MV-4-11 (cell line): ENCODE data around the gene PSMA7.

Source experiments
- DNase-seq: peaks from one replicate; lab custom pipeline; 2025; lab: John Stamatoyannopoulos, UW

Gene PSMA7

DNA sequence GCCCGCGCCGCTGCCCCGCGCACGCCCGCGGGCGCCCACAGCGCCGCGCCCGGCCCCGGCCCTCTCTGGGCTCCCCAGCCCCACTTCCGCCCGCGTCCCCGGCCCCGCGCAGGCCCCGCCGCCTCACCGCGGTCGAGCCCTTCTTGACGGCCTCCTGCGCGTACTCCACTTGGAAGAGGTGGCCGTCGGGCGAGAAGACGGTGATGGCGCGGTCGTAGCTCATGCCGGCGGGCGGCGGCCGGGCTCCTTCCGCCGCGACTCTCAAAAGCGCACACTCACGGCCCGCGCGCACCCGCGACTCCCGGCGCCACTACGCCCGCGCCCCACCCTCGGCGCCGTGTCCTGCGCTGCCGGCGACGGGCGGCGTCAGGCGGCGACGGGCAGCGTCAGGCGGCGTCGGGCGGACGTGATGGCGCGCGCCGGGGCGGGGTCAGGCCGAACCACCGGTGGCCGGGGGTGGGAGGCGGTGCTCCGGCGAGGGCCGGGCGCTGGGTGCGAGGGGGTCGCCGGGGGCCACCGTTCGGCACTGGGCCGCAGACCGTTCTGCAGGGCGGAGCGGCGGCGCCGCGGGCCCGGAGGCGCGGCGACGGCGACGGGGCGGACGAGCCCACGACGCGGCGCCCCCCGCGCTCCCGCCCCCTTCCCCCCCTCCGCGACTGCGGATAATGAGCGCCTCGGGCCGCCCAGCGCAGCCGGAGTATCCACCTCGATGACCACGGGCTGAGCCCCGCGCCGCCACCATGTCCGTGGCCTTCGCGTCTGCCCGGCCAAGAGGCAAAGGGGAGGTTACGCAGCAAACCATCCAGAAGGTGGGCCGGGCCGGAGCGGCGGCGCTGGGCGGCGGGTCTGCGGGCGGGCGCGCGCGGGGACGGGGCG is at the start of gene PSMA7, which contains the start of gene SS18L1:
Gene PSMA7, minus strand, starts transcription at position 314 of the 876 bp plus-strand sequence. Its CDS starts 91 bp downstream, at position 223.
Gene SS18L1, plus strand, starts transcription at position 689 of the 876 bp plus-strand sequence. Its CDS starts 52 bp downstream, at position 741.
- DNase-seq: peak; percentile 71

DNA sequence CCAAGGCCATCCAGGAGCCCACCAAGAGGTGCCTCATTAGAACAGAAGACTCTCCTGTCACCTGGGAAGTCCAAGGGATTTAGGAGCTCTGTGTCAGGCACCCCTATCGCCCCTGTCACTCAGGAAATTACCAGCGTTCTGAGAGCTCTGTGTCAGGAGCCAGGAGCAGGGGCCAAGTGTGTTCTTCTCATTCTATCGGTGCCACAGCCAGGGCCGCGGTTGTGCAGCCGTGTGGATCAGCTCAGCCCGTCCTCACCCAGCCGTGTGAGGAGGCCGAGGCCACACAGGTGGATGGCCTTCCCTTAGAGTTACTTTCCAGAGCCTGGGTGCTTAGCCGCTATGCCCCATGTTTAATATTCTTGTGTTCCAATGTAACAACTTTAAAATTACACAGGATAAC is 49.4 kb upstream of the PSMA7 start:
- DNase-seq: no peak

DNA sequence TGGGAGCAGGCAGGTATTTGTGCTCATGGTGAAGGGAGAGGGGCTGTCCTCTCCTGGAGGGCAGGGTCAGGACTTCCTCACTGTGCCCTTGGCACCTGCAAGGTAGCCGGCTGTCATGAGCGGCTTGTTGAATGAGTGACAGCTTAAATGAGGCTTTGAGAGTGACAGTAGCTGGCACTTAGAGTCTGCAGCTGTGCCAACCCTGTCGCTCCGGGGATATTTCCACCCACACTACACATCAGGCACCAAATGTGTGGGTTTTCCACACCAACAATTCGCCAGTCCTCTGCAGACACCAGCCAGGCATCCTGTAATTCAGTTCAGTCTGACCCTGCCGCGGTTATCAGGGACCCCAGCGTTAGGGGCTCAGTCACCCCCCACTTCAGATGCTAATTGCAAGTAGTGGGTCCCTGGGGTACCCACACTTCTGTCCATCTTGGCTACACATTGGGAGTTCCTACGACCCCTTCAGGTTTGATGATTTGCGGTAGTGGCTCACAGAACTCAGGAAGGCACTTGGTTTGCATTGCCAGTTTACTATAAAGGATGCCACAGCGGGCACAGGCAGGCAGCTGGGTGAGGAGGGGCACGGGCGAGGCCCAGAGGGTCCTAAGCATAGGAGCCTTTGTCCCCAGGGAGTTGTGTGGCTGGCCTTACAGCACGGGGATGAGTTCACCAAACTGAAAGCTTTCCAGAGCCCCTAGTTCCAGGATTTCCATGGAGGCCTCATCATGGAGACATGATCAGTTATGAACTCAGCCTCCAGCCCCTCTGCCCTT is 48.8 kb upstream of the PSMA7 start:
- no peak for DNase-seq

DNA sequence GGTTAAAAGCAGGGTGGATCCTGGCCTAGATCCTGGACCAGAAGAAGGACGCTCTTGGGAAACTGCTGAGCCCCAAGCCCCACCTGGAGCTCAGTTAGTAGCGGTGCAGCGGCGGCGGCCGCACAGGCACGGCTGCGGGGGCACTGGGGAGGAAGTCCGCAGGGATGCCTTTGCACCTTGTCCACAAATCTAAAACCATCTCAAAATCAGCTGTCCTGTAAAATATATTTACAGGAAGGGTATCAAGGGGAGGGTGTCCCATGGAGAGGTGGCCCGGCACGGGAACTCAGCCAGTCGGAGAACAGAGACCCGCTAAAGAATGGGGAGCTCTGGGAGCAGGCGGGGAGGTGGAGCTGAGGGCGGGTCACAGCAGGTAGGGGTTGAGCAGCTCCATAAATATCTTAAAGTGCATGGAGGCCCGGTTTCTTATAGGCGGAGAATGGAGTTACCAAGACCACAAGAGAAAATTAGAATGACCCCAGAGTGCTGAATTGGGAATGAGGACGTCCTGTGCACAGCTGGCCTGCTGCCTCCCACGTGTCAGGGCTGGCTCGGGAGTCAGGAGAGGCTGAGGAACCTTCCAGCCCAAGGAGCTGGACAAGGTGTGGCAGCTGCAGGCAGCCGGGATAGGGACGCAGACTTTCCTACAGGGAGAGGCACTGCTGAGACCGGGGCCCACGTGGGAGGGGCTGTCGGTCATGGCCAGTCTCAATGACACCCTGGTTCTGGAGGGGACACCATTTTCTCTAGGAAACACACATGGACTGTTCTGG is 47.6 kb upstream of the PSMA7 start:
- DNase-seq: no peak

DNA sequence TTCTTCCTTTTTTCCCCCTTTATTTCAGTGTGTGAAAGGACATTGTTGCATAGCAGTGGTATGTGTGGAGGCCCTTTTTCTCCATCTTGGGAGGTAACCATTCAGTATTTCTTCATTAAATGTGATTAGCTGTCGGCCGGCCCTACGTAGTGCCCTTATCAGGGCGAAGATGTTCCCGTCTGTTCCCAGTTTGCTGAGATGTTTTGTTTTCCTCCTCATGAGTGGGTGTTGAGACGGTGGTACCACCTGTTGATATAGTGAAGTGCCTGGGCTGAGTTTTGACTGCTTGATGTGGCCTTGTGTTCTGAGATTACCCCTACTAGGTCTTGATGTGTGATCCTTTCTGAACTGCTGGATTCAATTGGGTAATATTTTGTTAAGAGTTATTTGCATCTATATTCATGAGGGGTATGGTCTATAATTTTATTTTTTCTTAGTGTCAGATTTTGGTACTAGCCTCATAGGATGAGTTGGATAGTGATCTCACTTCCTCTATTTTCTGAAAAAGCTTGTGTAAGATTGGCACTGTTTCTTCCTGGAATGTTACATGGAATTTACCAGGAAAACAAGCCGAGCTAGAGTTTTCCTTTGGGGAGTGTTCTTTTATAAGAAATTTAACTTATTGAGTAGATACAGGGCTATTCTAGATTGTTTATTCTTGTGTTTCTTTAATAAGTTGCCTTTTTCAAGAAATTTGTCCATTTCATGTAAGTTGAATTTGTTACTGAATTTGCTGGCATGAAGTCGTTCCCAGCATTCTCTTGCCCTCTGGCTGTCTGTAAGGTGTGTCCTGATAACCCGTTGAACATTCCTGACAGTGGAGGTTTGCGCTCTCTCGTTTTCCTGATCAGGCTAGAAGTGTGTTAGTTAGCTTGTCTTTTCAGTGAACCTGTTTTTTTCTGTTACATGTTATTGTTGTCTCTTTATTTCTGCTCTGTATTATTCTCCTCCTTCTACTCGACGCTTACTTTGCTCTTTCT is 44.0 kb upstream of the PSMA7 start:
- peak; percentile 12 for DNase-seq

DNA sequence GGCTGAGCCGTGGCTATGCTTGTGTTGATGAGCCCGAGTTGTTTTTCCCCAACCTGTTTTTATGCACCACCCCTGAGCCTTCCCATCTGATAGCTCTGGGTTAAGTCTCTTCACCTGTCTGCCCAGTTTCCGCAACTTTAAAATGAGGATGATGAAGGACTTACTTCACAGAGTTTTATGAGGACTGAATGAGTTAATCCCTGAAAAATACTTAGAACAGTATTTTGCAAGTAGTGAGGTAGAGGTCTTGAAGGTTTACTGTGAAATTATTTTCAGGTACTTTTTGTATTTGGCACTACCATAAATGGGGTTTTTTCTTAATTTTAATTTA is 42.9 kb upstream of the PSMA7 start:
- DNase-seq: no peak

DNA sequence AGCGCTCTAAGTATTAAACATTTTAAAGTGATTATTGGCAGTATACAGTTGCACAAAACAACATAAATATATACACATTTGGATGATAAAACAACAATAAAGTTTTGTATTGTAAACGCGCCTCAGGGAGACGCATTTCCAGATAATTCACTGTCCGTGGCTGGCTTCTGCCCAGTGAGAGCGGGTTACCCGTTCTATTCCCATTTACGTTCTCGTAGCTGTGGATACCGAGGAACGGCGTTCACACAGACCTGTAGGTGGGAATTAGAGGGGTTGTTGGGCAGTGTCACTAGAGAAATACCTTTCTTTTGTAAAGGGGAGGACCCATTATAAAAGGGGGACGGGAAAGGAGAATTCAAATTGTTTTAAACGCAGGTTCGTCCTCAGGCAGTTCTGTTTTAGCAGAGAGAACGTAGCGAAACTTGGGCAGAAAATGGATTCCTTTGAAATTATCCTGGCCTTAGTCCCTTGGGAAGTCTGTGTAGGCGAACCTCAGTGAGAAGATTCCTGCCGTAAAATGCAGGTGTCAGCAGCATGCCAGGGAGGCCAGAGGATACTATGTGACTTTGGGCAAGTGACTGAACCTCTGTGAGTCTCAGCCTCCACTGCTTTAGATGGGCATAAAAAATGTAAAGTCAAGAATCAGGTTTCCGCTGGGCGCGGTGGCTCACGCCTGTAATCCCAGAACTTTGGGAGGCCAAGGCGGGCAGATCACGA is 40.4 kb upstream of the PSMA7 start:
- no peak for DNase-seq

DNA sequence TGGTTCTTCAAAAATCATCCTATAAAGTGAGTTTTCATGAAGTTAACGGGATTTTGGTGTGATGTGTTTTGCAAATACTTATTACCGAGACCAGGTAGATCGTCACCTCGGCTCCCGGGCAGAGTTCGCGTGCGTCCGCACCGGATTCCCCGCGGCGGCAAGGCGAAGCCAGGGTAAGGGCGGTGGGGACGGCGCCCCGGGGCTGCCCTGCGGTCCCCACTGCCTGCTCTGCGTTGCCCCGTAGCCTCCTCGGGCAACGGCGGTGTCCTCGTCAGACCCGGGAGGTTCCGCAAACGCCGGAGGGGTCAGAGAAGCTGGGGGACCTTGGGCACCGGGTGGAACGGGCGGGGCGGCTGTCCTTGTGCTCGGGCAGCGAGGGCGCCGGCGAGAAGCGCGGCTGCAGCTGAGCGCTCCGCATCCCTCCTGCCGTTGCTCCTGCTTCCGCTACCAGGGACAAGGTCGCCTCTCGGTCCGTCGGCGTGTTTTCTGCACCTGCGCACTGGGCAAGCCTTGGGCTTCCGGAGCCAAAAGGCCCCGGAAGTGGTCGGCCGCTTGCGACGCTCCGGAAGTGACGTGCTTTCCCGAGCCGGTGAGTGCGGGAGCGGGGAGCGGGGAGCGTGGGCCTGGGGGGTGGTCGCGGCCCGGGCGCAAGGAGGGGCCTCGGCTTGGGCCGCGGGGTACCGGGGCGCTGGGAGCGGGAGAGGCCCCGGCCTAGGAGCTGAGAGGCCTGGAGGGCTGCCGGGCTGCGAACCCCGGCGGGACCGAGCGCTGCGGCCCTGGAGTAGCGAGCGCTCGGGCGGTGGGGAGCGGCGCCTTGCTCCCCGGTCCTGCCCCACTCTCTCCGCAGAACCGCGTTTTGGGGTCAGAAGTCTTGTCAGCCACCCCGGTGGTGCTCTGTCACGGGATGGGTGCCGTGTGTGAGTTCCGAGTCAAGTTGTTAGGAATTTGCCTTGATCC is 39.6 kb upstream of the PSMA7 start, which contains the start of gene MTG2:
Gene MTG2, plus strand, starts transcription at position 560 of the 957 bp plus-strand sequence. CDS start 10,393 bp downstream, outside the sequence.
- DNase-seq: peak; percentile 95

DNA sequence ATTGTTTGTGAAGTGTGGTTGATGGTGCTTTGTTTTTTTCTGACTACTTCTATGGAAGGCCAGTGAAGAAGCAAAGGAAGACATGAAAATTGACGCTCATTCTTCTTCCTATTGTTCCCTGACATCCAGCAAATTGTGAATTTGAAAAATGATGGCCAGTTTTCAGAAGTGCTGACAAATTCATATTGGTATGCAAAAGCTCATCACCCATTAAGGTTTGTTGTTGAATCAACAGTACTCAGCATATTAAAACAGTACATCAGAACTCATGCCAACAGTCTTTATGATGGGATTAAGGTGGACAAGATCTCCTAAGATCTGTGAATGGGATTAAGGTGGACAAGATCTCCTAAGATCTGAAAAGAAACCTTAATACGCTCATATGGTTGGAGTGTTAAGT is 38.6 kb upstream of the PSMA7 start:
- DNase-seq: no peak

DNA sequence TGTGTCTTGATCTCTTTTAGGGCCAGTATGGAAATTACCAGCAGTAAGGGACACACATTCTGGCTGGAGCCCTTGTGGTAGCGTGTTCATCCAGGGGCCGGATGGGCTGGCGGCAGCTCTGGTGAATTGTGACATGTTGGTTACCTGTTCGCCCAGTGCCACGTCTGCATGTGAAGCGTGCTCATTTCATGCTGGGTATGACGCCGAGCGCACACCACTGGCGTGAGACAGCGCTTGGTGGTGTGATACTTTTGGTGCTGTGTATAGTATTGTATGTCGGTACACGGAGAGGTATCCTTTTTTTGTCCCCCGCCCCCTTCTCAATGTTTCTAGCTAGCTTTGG is 35.9 kb upstream of the PSMA7 start:
- no peak for DNase-seq

DNA sequence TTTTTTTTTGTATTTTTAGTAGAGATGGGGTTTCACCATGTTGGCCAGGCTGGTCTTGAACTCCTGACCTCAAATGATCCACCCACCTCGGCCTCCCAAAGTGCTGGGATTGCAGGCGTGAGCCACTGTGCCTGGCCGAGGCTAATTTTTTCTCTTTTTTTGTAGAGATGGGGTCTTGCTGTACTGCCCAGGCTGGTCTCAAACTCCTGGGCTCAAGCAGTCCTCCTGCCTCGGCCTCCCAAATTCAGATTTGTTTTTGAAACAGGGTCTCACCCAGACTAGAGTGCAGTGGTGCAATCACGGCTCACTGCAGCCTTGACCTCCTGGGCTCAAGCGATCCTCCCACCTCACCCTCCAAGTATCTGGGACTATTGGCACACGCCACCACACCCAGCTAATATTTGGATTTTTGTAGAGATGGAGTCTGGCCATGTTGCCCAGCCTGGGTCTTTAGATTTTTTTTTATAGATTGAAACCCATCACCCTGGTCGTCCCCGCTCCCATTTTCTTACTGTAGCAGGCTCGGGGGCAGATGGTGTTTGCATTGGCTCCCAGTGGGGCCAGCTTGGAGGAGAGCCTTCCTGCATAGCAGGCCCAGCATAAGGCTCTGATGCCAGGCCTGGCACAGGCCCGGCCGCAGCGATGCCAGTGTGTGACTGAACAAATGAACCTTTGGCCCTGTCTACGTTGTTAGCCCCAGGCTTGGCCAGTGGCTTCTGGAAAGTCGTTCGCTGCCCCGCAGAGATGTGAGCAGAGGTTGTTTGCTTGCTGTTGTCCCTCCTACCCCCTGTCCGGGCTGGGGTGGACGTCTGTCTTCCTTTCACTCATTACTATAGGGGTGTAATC is 35.3 kb upstream of the PSMA7 start:
- no peak for DNase-seq

DNA sequence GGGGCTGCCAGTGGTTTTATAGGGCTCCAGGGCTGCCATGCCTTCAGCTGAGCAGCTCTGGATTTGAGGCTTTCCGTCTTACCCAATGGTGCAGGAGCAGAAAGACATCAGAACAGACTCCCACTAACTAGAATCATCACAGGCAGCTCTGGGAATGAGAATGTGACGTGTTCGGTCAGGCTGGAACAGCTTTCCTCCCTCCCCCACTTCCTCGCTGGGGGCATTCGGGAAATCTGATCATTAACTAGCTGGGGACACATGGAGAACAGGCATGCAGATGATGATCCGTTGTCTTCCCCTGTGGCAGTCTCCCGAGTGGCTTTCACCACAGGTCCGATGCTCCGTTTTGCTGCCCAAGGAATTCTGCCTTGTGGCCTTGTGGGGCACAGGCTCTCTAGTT is 34.1 kb upstream of the PSMA7 start:
- DNase-seq: no peak

DNA sequence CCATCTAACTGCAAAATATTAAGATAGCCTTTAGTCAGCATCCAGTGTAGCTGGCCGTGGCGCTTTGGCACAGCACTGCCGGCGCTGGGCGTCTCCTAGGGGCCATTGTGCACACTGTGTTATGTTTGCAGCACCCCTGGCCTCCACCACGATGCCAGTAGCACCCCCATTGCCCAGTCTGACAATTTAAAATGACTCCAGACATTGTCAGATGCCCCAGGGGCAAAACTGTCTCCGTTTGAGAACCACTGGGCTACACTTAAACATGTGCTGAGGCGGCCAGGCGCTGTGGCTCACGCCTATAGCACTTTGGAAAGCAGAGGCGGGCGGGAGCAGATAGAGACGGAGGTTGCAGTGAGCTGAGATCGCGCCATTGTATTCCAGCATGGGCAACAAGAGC is 33.7 kb upstream of the PSMA7 start:
- DNase-seq: no peak

DNA sequence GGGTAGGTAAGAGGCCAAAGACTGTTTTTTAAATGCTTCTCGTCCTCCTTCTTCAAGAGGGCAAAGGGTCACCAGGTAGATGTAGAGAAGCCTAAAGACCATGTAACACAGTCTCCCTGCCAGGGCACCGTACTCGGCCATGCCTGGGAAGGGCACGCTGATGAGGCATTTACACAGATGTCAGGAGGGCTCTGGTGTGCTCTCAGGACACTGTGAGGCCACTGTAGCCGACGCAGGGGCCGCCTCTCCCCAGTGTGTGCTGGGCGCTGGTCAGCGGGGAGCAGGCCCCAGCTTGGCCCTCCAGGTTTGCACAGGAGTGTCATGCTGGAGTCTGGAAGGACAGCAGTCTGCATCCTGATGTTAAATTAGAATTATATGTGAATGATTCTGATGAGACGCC is 32.5 kb upstream of the PSMA7 start:
- DNase-seq: no peak

DNA sequence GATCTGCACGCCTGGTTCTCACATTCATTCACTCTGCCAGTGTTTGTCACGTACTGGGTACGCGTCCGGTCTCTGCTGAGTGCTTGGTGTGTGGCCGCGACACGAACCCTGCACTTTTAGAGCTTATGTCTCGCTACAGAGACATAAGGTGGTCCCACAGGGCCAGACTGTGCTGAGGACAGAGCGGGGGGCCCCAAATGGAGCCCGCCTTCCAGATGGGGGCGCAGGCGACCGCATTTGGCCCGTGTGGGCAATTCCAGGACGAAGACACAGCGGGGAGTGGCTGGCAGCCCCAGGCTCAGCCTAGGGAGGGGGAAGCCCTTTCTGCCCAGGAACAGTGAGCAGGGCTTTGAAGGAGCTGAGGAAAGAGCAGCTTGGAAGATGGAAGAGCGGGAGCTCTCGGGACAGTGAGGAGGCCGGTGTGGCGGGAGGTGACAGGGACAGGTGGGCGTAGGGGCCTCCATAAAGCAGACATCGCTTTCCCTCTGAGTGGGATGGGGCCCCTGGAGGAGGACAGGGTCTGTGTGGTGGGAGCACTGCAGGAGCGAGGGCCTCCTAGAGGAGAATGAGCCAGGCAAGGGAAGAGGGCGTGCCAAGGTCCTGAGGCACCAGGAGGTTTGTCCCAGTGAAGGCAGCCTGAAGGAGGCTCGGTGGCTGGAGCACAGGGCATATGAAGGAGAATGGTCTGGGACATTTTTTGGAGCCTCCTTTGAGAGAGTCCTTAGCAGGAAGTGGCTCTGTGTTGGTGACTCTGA is 31.9 kb upstream of the PSMA7 start:
- DNase-seq: no peak

DNA sequence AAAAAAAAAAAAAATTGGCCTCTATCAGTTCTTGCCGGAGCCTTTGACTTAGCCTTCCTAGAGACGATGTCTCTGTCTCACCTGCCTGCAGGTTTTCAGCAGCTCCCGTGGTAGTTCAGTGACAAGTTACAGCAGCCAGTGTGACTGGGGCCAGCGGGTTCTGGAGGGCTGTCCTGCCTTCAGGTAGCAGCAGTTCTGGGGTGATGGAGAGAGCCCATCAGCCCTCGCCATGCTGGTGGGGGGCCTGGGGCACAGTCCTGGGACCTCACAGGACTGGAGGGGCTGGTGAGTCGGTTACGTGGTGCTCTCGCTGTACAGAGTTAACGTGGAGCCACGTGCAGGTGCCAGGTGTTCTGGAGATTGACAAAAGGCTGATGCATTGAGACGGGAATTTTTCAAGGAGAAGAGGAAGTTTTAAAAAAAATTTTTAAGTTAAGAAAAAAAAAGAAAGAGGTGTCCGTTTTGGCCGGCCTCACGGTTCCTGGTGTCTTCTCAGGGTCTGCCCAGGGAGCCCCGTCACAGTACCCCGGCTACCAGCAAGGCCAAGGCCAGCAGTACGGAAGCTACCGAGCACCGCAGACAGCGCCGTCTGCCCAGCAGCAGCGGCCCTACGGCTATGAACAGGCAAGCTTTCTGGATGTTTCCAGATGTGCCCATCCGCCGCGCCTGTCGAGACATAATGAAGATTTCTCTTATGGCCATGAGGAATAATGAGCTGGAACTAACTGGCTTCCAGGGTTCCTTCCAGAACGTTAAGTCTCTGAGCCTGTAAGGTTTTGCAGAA is 31.0 kb upstream of the PSMA7 start:
- DNase-seq: no peak

DNA sequence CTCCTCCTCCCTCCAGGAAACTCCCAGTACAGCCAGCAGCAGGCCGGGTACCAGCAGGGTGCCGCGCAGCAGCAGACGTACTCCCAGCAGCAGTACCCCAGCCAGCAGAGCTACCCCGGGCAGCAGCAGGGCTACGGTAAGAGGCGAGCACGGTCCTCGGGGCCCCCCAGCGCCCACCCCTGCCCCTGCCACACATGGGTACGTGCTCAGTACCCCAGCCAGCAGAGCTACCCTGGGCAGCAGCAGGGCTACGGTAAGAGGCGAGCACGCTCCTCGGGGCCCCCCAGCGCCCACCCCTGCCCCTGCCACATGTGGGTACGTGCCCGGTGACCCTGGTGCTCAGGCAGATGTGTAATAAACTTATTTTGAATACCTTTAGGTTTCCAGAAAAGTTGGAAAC is 29.5 kb upstream of the PSMA7 start:
- no peak for DNase-seq
